ENCODE data around the gene LRRC8D. TPM values are rescaled to one million over a fixed set of nuclear protein-coding genes. Genes with fewer than 3 reads are reported as not detected.

The LRRC8D gene
- total RNA-seq, 1 experiment from 2014 or later = 23.2 TPM

DNA sequence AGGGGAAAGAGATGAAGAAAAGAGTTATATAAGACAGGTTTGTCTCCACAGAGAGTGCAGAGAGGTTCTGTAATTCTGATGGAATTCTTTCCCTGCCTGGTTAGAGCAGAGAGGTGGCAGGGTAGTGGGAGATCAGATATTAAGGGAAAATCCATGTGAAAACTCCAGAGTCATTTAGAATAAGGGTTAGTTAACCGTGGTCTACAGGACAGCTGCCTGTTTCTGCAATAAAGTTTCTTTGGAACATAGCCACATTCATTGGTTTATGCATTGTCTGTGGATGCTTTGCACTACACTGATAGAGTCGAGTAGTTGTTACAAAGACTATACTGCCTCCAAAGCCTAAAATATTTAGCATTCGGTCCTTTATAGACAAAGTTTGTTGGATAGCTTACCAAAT lies 55.6 kb downstream of the LRRC8D start:
- Histone ChIP-seq H3K4me1 (replicated peaks) (no peaks in the 10 kb centered on the region), H3K4me3 (no peak overlapping the region), H3K9me3 (replicated peaks) (peaks cover 5% of the 10 kb centered on the region), H3K27ac (no peak overlapping the region), H3K36me3 (0 out of 2 replicates have a peak, but pooled peaks cover 4% of the 10 kb centered on the region), H3K27me3 (replicated peaks) (no peaks in the 10 kb centered on the region)
- no peak for DNase-seq (ENCODE audit: low read depth in 1 of 2, low spot score in 2 of 2)

DNA sequence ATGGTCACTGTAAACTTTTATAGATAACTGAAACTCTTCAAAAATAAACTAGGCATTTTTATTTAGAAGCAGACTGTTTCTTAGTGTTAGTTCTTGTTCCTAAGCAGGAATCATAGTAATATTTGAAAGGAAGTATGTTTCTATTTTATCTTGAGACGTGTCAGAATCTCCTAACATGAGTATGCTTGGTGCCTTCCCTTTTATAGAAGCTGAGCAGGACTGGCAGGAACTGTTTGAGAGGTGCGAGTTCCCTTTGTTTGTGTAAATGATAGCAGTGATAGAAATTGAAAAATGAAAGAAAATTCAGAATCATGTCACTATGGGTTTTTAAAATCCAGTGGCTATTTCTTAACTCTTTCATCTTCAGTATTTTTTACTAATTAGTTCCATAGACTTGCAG lies 56.9 kb downstream of the LRRC8D start:
- peaks cover 11% of the 10 kb centered on the region for H3K9me3 ChIP-seq (replicated peaks)
- no peaks in the 10 kb centered on the region for H3K4me1 ChIP-seq (replicated peaks)
- H3K4me3 ChIP-seq = no peak overlapping the region
- no peak for DNase-seq (ENCODE audit: low read depth in 1 of 2, low spot score in 2 of 2)
- 0 out of 2 replicates have a peak, but pooled peaks cover 5% of the 10 kb centered on the region for H3K36me3 ChIP-seq
- H3K27ac ChIP-seq = no peak overlapping the region
- no peaks in the 10 kb centered on the region for H3K27me3 ChIP-seq (replicated peaks)

DNA sequence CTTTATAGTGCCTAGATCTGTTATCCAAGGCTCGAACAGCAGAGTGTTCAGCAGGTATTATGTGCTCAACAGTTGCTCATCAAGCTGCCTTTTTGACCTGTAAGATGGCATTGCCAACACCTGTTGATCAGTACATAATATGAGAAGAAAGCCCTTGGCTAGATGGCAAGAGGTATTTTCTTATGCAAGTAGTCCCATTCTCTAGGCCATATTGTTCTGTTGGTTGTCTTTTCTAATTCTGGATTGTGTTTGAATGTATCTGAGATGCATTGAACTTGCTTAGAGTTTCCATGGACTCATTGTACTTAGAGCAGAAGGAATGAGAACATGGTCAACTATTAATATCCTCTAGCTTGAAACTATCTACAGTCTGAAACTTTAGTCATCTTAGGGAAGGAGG lies 57.4 kb downstream of the LRRC8D start:
- no peak for DNase-seq (ENCODE audit: low read depth in 1 of 2, low spot score in 2 of 2)
- H3K4me1 ChIP-seq (replicated peaks) = no peaks in the 10 kb centered on the region
- H3K27me3 ChIP-seq (replicated peaks) = no peaks in the 10 kb centered on the region
- H3K9me3 ChIP-seq (replicated peaks) = peaks cover 11% of the 10 kb centered on the region
- no peak overlapping the region for H3K27ac ChIP-seq
- H3K36me3 ChIP-seq = 0 out of 2 replicates have a peak, but pooled peaks cover 5% of the 10 kb centered on the region
- no peak overlapping the region for H3K4me3 ChIP-seq

DNA sequence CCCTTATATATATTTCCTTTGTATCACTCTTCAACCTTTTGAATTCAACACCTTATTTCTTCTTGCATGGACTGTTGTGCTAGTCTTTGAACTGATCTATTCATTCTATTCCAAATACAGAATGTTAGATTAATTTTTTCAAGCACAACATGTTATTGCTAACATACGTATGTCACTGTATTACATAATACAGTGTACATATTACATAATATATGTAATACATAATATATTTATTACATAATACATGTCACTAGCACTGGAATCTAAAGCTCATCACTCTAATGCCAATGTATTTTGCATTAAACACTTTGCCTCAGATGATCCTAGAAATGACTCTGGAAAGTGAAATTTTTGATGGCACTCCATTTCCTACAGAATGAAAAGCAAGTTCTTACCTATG lies 59.8 kb downstream of the LRRC8D start:
- Histone ChIP-seq H3K27me3 (replicated peaks) (no peaks in the 10 kb centered on the region), H3K4me3 (no peak overlapping the region), H3K4me1 (replicated peaks) (peaks cover 16% of the 10 kb centered on the region), H3K9me3 (replicated peaks) (peaks cover 11% of the 10 kb centered on the region), H3K27ac (no peak overlapping the region), H3K36me3 (0 out of 2 replicates have a peak, but pooled peaks cover 5% of the 10 kb centered on the region)
- DNase-seq (ENCODE audit: low read depth in 1 of 2, low spot score in 2 of 2) = no peak

DNA sequence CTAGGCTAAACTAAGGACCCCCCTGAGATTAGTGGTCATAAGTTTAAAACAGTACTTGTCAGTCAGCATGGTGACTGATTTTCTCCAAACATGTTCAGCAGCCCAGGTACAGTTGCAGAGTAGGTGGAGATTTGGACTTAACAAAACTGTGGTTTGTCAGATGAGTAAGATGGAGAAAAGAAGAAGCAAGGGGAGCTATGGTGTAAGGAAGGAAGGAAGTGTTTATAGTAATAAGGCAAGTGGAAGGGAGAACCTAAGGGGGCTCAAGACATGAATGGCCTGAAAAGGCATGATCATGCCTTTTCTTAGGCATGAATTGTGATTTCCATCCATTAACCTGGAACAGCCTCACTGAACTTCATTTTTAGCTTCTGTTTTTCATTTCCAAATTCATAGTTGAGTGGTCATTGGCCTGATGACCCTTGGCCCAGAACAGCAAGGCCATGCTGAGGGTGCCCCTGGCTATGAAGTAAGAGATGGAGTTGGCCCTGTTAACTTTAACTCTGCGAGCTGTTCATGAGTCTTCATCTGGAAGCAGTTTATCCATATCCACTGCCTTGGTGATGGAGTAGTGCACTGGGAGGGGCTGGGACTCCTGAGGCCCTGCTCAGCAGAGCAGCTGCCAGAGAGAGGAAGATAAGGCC lies 60.7 kb downstream of the LRRC8D start:
- no peak overlapping the region for H3K27ac ChIP-seq
- 0 out of 2 replicates have a peak, but pooled peaks cover 5% of the 10 kb centered on the region for H3K36me3 ChIP-seq
- peaks cover 24% of the 10 kb centered on the region for H3K4me1 ChIP-seq (replicated peaks)
- DNase-seq (ENCODE audit: low read depth in 1 of 2, low spot score in 2 of 2) = no peak
- H3K9me3 ChIP-seq (replicated peaks) = peaks cover 11% of the 10 kb centered on the region
- H3K4me3 ChIP-seq = no peak overlapping the region
- no peaks in the 10 kb centered on the region for H3K27me3 ChIP-seq (replicated peaks)

DNA sequence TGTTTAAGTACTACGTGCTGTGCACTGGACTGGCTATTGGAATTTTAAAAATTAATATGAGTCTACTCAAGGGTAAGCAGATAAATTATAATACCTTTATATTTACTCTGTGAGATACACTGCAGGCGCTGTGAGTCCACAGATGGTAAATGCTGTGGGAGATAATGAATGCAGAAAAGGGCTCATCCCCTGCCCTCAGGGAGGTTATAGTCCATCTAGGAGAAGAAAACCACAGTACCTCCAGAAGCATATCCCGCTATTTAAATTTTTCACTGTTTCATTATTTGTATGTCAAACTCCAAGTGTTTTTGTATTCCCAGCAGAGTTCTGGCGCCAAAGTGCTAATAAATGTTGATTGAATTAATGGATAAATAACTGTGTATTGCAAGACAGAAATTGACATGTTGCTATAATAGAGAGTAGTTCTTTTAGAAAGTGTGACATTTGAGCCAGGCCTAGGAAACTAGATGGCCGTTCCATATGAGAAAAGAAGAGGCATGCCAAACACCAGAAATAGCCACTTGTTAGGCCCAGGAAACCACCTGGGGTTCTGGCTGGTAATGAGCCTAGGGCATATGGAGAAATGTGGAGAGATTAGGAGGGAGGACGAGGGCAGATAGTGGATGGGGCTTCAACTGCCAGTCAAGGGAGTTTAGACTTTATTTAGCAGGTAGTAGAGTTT lies 61.7 kb downstream of the LRRC8D start:
- Histone ChIP-seq H3K36me3 (0 out of 2 replicates have a peak, but pooled peaks cover 5% of the 10 kb centered on the region), H3K4me3 (no peak overlapping the region), H3K27ac (no peak overlapping the region), H3K9me3 (replicated peaks) (peaks cover 11% of the 10 kb centered on the region), H3K4me1 (replicated peaks) (peaks cover 31% of the 10 kb centered on the region), H3K27me3 (replicated peaks) (no peaks in the 10 kb centered on the region)
- no peak for DNase-seq (ENCODE audit: low read depth in 1 of 2, low spot score in 2 of 2)

DNA sequence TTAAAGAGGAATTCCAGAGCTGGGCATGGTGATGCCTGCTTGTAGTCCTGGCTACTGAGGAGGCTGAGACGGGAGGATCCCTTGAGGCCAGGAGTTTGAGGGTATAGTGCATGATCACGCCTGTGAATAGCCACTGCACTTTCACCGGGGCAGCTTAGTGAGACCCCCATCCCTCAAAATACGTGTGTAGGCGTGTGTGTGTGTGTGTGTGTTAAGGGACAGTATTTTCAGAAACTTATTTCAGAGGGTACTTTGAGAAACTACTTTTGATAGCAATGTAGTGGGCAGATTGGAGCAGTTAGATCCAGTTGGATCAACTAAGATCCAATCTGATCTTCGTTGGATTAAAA lies 62.2 kb downstream of the LRRC8D start:
- no peak for DNase-seq (ENCODE audit: low read depth in 1 of 2, low spot score in 2 of 2)
- peaks cover 11% of the 10 kb centered on the region for H3K9me3 ChIP-seq (replicated peaks)
- H3K4me1 ChIP-seq (replicated peaks) = peaks cover 34% of the 10 kb centered on the region
- 0 out of 2 replicates have a peak, but pooled peaks cover 5% of the 10 kb centered on the region for H3K36me3 ChIP-seq
- H3K27me3 ChIP-seq (replicated peaks) = no peaks in the 10 kb centered on the region
- H3K27ac ChIP-seq = no peak overlapping the region
- H3K4me3 ChIP-seq = no peak overlapping the region

DNA sequence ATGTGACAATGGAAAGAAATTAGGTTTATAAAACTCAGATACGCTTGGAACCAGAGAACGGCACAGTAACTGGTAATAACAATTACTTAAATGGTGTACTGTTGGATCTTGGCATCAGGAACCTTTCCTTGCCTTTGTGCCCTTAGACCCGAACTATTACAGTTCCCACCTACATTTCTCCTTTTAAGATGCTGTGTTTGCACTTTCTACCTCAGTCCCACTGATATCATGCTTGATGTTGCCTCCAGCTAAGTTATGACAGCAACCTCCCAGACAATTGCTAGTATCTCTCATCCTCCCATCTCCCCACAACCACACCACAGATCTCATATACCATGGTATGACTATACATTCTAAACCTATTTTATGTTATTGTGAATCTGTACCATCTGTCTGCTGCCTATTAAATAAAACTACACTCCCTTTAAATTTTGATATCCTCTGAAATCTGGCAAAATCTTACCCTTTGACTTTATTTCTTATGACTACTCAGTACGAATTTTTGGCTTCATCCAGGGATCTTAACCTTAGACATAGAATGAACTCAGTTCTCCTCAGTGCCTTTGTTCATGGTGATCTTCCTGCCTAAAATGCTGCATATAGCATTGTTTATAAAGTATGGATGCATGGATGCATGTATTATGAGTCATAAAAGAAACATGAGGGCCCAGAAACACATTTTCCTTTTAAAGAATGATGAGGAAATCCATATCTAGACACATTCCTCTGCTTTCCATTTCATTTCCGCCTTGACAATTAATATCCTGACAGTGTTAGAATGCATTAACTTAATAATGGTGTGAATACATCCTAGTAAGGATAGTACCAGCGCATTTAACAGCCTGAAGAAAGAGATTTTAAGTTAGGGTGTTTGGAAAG lies 64.1 kb downstream of the LRRC8D start:
- 0 out of 2 replicates have a peak, but pooled peaks cover 5% of the 10 kb centered on the region for H3K36me3 ChIP-seq
- no peak overlapping the region; the same call in 1 of the 2 replicates for H3K27ac ChIP-seq
- H3K4me1 ChIP-seq (replicated peaks) = peaks cover 34% of the 10 kb centered on the region
- peak in 1 of 2 experiments; percentile 14 for DNase-seq (ENCODE audit: low read depth in 1 of 2, low spot score in 2 of 2)
- H3K9me3 ChIP-seq (replicated peaks) = peaks cover 11% of the 10 kb centered on the region
- H3K27me3 ChIP-seq (replicated peaks) = no peaks in the 10 kb centered on the region
- no peak overlapping the region for H3K4me3 ChIP-seq

DNA sequence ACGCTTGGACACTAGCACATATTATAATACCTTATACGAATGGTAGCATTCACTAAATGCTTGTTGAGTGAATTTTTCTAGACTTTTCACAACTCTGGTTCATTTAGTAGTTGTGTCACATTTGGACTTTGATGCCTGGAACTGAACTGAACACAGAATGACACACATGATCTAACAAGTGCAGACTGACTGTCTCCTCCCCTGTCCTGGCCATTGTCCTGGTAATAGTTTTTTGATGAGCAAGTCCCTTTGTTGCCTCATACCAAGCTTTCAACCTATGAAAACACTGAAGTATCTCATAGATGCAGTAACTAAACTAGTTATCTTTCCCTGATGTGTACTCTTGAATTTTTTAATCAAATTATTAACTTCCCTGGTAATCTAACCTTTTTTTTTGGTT lies 66.4 kb downstream of the LRRC8D start:
- Histone ChIP-seq H3K27ac (0 out of 2 replicates have a peak overlapping the region, but pooled peaks have one; percentile 3), H3K4me3 (no peak overlapping the region), H3K27me3 (replicated peaks) (no peaks in the 10 kb centered on the region), H3K36me3 (no peaks in the 10 kb centered on the region), H3K9me3 (replicated peaks) (no peaks in the 10 kb centered on the region), H3K4me1 (replicated peaks) (peaks cover 43% of the 10 kb centered on the region)
- DNase-seq (ENCODE audit: low read depth in 1 of 2, low spot score in 2 of 2) = peak in 1 of 2 experiments; percentile 20

DNA sequence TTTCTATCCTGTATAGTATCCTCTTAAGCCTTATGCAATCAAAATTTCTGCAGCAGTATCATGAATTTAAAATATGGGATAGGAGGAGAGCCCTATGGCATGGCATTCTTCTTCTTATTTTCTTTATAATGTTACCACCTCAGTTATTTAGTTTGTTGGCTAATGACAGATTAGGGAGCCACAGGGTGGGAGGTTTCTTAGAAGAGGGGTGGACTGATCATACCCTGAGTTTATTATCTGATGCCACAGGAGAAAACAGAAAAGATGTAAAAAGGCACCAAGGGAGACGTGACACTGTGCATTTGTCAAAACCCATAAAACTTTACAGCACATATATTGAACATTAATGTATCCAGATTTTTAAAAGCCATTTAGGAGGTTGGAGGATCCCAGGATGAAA lies 66.9 kb downstream of the LRRC8D start:
- no peak for DNase-seq (ENCODE audit: low read depth in 1 of 2, low spot score in 2 of 2)
- Histone ChIP-seq H3K9me3 (replicated peaks) (no peaks in the 10 kb centered on the region), H3K36me3 (no peaks in the 10 kb centered on the region), H3K4me3 (no peak overlapping the region), H3K4me1 (replicated peaks) (peaks cover 43% of the 10 kb centered on the region), H3K27ac (0 out of 2 replicates have a peak overlapping the region, but pooled peaks have one; percentile 3), H3K27me3 (replicated peaks) (no peaks in the 10 kb centered on the region)

DNA sequence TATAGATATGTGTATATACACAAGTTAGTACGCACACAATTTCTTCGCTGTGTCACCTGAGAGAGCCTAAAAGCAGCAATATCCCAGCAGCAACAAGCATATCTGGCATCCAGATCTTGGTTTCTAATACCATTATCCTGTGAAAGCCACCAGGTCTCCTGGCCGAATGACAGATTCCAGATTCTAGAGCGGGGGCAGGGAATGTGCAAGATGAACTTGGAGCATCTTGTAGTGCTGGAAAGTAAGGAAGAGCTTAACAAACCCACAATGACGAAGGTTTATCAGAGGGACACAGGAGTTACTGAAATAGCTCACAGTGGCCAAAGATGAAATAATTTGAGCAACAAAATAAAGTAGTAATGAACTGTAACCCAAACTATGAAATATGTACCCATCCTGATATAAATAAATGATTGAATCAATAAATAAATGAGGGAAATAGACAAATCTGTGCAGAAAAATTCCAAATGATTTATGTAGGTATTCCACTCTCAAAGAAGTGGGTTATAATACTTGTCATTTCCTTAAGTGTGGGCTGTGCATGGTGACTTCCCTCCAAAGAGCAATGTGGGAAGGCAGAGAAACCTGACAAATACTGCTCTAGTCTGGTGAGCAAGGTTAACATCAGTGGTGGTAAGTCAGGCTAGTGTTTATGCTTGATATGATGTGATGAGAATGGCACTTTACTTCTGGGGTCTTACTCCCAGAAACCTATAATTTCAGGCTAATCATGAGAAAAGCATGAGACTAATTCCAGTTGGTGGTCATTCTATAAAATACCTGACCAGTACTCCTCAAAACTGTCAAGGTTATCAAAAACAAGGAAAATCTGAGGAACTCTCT lies 67.9 kb downstream of the LRRC8D start:
- Histone ChIP-seq H3K36me3 (no peaks in the 10 kb centered on the region), H3K27me3 (replicated peaks) (no peaks in the 10 kb centered on the region), H3K4me3 (no peak overlapping the region), H3K27ac (no peak overlapping the region), H3K4me1 (replicated peaks) (peaks cover 47% of the 10 kb centered on the region), H3K9me3 (replicated peaks) (no peaks in the 10 kb centered on the region)
- DNase-seq (ENCODE audit: low read depth in 1 of 2, low spot score in 2 of 2) = no peak

DNA sequence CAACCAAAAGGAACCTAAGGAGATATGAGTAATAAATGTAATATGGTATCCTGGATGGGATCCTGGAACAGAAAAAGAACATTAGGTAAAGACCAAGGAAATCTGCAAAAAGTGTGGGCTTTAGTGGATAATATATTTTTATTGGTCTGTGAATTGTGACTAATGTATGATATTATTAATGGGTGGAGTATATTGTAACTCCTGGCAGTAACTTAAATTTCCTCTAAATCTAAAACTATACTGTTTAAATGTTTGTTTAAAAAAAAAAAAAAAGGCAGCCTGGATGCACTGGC lies 68.4 kb downstream of the LRRC8D start:
- peaks cover 51% of the 10 kb centered on the region for H3K4me1 ChIP-seq (replicated peaks)
- no peak overlapping the region for H3K4me3 ChIP-seq
- no peaks in the 10 kb centered on the region for H3K9me3 ChIP-seq (replicated peaks)
- H3K27ac ChIP-seq = no peak overlapping the region
- DNase-seq (ENCODE audit: low read depth in 1 of 2, low spot score in 2 of 2) = no peak
- no peaks in the 10 kb centered on the region for H3K27me3 ChIP-seq (replicated peaks)
- no peaks in the 10 kb centered on the region for H3K36me3 ChIP-seq

DNA sequence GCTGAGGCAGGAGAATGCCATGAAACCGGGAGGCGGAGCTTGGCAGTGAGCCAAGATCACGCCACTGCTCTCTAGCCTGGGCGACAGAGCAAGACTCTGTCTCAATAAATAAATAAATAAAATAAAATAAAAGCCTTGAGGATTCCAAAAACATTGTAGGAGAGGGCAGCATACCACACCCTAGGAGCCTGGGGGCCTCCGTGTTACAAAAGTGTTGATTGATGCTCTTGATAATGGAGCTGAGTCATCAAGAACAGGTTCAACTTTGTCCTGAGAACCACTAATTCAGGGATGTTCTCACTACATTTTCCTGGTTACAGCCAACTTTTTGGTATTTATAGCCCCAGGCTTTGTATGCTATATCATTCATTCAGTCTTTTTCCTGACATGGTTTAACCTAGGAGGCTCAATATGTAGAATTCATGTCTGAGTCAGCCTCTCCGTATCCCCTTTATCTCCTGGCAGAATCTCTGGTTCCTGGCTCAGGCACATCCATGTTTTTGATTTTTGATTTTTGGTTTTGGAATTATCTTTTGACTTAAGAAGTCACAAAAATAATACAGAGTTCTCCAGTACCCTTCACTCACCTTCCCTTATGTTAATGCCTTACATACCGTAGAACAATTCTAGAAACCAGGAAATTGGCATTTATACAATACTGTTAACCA lies 69.4 kb downstream of the LRRC8D start:
- H3K4me3 ChIP-seq = no peak overlapping the region
- H3K4me1 ChIP-seq (replicated peaks) = peaks cover 46% of the 10 kb centered on the region
- no peaks in the 10 kb centered on the region for H3K9me3 ChIP-seq (replicated peaks)
- no peak overlapping the region for H3K27ac ChIP-seq
- DNase-seq (ENCODE audit: low read depth in 1 of 2, low spot score in 2 of 2) = peak in 1 of 2 experiments; percentile 22
- no peaks in the 10 kb centered on the region for H3K27me3 ChIP-seq (replicated peaks)
- no peaks in the 10 kb centered on the region for H3K36me3 ChIP-seq

Data from SJSA1 (cell line).